AG20443 (cell line): Measurements from ENCODE around the gene SEMA4G.
A peak's percentile ranks its signal among the peaks of the same experiment; 100 is the strongest.
"Not testable (repeated sequence)": the region's sequence is repeated elsewhere in the genome, so short reads cannot be mapped to it uniquely, and the experiment has no call there.

Experiments used
- DNase-seq: peaks from one replicate; pipeline ENCODE4 v3.0.0; 2012; ENCODE audit warnings: low spot score, mixed read lengths

Gene SEMA4G

GRCh38 chr10:100970914-100971811, 1.9 kb downstream of the SEMA4G start:
- DNase-seq = no peak

GRCh38 chr10:100972115-100972903, 3.0 kb downstream of the SEMA4G start:
- DNase-seq = no peak

- no peak for DNase-seq
Observed at GRCh38 chr10:100972904-100973535, 3.7 kb downstream of the SEMA4G start.

DNA sequence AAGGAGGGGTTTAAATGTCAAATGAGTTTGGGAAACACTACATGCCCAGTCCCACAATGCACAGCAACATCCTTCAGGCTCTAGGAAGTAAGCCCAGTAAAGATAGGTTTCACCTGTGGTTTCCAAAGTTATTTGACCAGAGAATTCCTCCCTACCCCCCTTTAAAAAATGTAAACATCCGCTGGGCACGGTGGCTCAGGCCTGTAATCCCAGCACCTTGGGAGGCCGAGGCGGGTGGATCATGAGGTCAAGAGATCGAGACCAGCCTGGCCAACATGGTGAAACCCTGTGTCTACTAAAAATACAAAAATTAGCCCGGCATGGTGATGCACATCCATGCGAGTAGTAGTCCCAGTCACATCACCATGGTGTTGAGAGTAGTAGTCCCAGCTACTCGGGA, 6.1 kb downstream of the SEMA4G start:
- not testable (repeated sequence) for DNase-seq

- no peak for DNase-seq
Observed at GRCh38 chr10:100976906-100977305, 7.6 kb downstream of the SEMA4G start.

GRCh38 chr10:100977436-100977835, 8.1 kb downstream of the SEMA4G start:
- DNase-seq = no peak

DNA sequence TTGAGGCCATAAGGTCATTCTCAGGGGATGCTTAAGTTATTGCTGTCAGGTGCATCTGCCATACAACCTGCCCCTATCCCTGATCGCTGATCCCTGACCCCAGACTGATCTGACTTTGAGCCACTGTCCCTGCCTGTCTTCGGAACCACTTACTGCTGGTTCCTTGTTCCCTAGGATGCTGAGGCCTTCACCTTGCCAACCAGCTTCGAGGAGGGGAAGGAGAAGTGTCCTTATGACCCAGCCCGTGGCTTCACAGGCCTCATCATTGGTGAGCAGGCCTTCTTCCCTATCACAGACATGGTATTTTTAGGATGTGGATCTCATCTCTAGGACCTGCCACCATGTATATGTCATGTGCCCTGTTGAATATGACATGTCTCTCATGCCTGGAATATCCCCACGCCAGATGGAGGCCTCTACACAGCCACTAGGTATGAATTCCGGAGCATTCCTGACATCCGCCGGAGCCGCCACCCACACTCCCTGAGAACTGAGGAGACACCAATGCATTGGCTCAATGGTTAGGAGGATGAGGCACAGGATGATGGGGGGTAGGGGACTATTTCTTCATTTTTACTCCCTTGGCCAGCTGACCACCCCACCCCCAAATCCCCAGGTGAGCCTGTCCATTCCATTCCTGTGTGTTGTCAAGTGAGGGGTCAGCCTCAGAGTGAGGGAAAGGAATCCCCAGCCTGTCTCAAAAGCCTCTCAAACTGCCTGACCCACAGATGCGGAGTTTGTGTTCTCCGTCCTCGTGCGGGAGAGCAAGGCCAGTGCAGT, 9.0 kb downstream of the SEMA4G start:
- DNase-seq = no peak

- no peak for DNase-seq
Observed at GRCh38 chr10:100978901-100979195, 9.5 kb downstream of the SEMA4G start.

- DNase-seq = no peak
Observed at GRCh38 chr10:100979791-100980272, 10.5 kb downstream of the SEMA4G start.

DNA sequence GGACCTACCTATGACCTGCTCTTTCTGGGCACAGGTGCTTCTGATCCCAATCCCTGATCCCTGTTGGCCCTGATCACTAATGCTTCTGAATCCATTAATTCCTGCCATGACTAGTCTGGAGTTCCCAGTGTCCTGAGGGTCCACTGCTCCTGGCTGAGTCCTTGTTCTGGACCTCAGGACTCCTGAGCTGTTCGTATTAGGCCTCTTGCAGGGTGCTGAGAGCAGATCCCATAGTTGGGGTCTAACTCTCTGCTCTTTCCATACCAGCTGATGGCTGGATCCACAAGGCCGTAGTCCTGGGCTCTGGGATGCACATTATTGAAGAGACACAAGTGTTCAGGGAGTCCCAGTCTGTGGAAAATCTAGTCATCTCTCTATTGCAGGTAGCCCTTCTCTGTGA, 11.0 kb downstream of the SEMA4G start:
- no peak for DNase-seq

- DNase-seq = no peak
Observed at GRCh38 chr10:100980711-100981110, 11.4 kb downstream of the SEMA4G start.

DNA sequence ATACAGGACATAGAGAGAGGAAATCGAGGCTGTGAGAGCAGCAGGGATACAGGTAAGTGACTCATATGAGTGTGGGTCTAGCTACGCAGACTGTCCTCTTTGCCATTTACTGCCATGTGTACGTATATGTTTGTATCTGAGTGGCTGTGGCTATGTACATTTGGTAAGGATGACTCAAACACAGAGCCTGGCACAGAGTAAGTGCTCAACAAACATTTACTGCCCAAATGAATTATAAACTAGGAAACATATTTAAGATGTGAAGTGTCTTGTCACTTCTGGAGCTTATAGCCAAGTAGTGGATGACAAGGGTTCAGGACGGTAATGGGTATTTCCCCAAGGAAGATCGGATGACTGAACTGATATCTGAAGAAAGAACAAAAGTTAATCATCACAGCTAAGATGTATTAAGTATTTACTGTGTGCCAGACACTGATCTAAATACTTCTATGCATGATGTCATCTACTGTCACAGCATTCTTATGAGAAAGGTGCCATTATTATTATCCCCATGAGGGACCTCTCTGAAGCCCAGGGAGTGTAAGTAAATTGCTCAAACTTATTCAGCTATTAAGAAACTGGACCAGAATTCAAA, 12.0 kb downstream of the SEMA4G start:
- DNase-seq = no peak

GRCh38 chr10:100982916-100983830, 13.9 kb downstream of the SEMA4G start:
- DNase-seq = no peak

DNA sequence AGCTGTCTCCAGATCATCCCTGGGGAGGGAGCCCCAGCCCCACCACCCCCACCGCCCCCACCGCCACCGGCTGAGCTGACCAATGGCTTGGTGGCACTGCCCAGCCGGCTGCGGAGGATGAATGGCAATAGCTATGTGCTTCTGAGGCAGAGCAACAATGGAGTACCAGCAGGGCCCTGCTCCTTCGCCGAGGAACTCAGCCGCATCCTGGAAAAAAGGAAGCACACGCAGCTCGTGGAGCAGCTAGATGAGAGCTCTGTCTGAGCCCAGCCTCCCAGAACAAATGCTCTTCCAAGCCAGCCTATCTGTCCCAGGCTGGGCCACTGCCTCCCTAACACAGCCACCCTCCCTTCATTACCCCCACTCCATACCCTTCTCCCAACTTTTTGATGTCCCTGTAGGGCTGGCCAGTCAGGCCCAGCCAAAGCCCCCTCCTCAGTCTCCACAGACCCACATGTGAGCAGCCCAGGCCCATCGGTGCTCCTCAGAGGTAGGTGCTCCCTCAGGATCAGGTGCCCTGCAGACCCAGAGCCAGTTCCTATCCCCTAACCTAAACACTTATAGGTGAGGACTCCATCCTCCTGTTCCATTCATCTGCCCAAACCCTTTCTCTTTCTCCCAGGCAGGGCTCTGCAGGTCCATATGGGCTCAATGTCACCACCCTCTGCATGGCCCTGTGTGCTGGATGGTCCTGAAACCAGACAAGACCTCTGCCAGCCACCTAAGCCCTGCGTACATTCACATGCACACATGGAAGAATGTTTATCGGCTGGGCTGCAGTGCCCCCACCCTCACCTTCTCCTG, 14.8 kb downstream of the SEMA4G start:
- no peak for DNase-seq

DNA sequence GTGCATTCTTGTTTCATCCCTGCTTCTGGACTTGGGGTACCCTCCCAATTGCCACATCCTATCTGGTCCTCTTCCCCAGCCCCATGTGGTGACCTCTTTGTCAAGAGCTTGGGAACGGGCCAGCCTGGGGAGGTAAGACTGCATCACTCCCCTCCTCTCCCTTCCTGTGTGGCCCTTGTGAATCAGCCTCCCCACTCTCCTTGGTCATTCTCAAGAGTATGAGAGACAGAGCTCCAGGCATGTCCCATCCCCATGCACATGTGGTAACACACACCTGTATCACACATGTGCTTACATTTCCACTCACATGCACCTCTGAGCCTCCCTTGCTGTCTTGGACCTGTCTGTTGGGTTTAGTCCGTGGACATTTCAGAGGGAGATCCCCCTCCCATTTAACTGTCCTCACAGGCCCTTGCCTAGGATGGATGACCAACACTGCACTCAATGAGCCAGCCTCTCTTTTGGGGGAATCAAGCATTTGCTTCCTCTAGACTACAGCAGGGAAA, 15.4 kb downstream of the SEMA4G start:
- DNase-seq = no peak

- no peak for DNase-seq
Observed at GRCh38 chr10:100985336-100985735, 16.0 kb downstream of the SEMA4G start.

- no peak for DNase-seq
Observed at GRCh38 chr10:100986623-100986951, 17.3 kb downstream of the SEMA4G start.

DNA sequence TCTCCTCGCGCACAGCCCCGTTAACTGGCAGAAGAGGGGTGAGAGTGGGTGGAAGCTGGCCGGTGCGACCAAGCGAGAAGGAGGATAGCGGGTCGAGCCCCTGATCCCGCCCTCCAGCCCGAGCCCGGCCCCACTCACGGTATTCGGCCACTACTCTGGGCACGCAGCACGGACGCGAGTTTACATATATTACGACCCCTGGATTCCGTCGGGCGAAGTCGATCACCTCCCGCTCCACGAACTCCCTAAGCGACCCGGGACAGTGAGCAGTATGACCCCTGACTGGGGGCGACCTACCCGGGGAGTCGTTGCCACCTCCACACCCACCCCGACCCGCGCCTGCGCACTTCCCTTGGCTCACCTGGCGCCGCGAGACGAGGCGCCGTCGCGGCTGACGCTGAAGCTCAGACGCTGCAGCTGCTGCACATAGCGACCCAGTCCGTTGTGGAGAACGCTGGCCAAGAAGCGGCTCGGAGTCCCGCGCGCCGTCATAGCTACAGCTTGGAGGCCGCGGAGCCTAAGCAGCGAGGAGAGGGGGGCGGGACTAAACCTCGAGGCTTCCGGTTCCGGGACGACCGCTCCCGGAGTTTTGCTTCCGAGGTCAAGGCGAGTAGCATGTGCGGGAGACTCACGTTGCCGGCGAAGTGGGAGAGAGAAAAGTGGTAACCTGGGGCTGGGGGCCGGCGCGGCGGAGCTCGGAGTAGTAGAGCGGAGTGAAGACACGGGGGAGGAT, 17.8 kb downstream of the SEMA4G start, which contains the start of the genes MRPL43 and TWNK:
Gene MRPL43 (minus strand): TSS at position 546 of the 733 bp plus-strand sequence. CDS start 54 bp downstream, at position 492.
Gene TWNK (plus strand): TSS at position 592 of the 733 bp plus-strand sequence. CDS start 668 bp downstream, outside the sequence.
- peak; percentile 94 for DNase-seq

- no peak for DNase-seq
Observed at GRCh38 chr10:100987685-100988049, 18.4 kb downstream of the SEMA4G start.
